Vagina (tissue), 2 donors: Measurements from ENCODE around the gene TNIK. TPM values are rescaled to one million over a fixed set of nuclear protein-coding genes. Genes with fewer than 3 reads are reported as not detected.
"Not testable (repeated sequence)": the region's sequence is repeated elsewhere in the genome, so short reads cannot be mapped to it uniquely, and the experiment has no call there.

Experiments
- DNase-seq, 2 donors: peaks; one replicate each; pipeline ENCODE4 v3.0.0-alpha.2; 2017; ENCODE audit errors: extremely low spot score in 2 of 2
- H3K27ac ChIP-seq: fragments of 200-600 bp; sonication (generic); one replicate; pipeline ENCODE4 v1.5.1; 2019
- H3K27me3 ChIP-seq: fragments of 200-600 bp; sonication (generic); one replicate; pipeline ENCODE4 v1.5.1; 2019
- H3K36me3 ChIP-seq, 2 donors: fragments of 200-600 bp; sonication (generic); one replicate each; pipeline ENCODE4 v1.5.1; 2017 to 2019
- H3K4me1 ChIP-seq: fragments of 200-600 bp; sonication (generic); one replicate; pipeline ENCODE4 v1.5.1; 2019
- H3K4me3 ChIP-seq, 2 donors: fragments of 200-600 bp; sonication (generic); 1 replicate in 1 of 2; 2 replicates in 1 of 2; pipeline ENCODE4 v1.5.1; 2016 to 2019
- H3K9me3 ChIP-seq: fragments of 200-600 bp; sonication (generic); one replicate; pipeline ENCODE4 v1.5.1; 2019
- CTCF ChIP-seq, 3 experiments: fragments of 450-650 bp in 2 of 3; fragments of 200-600 bp in 1 of 3; sonication (generic) in 1 of 3; IDR thresholded peaks; one replicate each; pipeline ENCODE4 v1.5.1; 2017 to 2019; ENCODE audit warnings: antibody characterized with exemption in 3 of 3, mild to moderate bottlenecking in 2 of 3, moderate library complexity in 2 of 3
- POLR2A ChIP-seq, 2 donors: fragments of 450-650 bp; IDR thresholded peaks; one replicate each; pipeline ENCODE4 v1.6.1; 2017; ENCODE audit warnings: antibody characterized with exemption in 2 of 2, mild to moderate bottlenecking in 2 of 2, moderate library complexity in 2 of 2
- POLR2AphosphoS5 ChIP-seq, 2 donors: sonication (generic); formaldehyde crosslinking; IDR thresholded peaks; one replicate each; pipeline ENCODE4 v1.9.0; 2017; ENCODE audit warnings: antibody characterized with exemption in 2 of 2, mild to moderate bottlenecking in 2 of 2, low read depth in 1 of 2; ENCODE audit not compliant: insufficient read depth in 1 of 2
- intact Hi-C: fragments of 100-400 bp; cut with DNase I; formaldehyde crosslinking; loops from one replicate; pipeline ENCODE4 v1.15.1; 2023
- total RNA-seq: library from RNA; depleted of rRNA; stranded (reverse); fragments of >200 nt; gene quantifications from one replicate; pipeline ENCODE4 v1.2.3, GENCODE V29; 2016

The TNIK gene
- total RNA-seq, 1 donor from 2014 or later: 5.9 TPM

GRCh38 chr3:171429635-171430034 lies 30.6 kb downstream of the TNIK start:
- TF ChIP-seq CTCF (IDR thresholded peaks at IDR 0.05) (no peak), POLR2A (IDR thresholded peaks at IDR 0.05) (no peak), POLR2AphosphoS5 (IDR thresholded peaks at IDR 0.05; ENCODE audit: insufficient read depth in 1 of 2, low read depth in 1 of 2) (no peak)
- DNase-seq: no peak
- intact Hi-C loops: no loop called here
- Histone ChIP-seq H3K36me3 (no peaks in the 10 kb centered on the region), H3K27me3 (no peaks in the 10 kb centered on the region), H3K9me3 (no peaks in the 10 kb centered on the region), H3K4me1 (no peaks in the 10 kb centered on the region), H3K4me3 (no peak overlapping the region), H3K27ac (no peak overlapping the region)

- no peaks in the 10 kb centered on the region for H3K27me3 ChIP-seq
- intact Hi-C loops: no loop called here
- no peak overlapping the region for H3K27ac ChIP-seq
- no peaks in the 10 kb centered on the region for H3K4me1 ChIP-seq
- no peaks in the 10 kb centered on the region for H3K36me3 ChIP-seq
- TF ChIP-seq CTCF (IDR thresholded peaks at IDR 0.05): no peak
- TF ChIP-seq POLR2A (IDR thresholded peaks at IDR 0.05): no peak
- no peak for TF ChIP-seq POLR2AphosphoS5 (IDR thresholded peaks at IDR 0.05; ENCODE audit: insufficient read depth in 1 of 2, low read depth in 1 of 2)
- no peaks in the 10 kb centered on the region for H3K9me3 ChIP-seq
- no peak overlapping the region for H3K4me3 ChIP-seq
- no peak for DNase-seq
These were observed 31.3 kb downstream of the TNIK start for GRCh38 chr3:171428892-171429291.

GRCh38 chr3:171428321-171428787 lies 31.9 kb downstream of the TNIK start:
- intact Hi-C loops: no loop called here
- no peak overlapping the region for H3K4me3 ChIP-seq
- DNase-seq: no peak
- H3K27me3 ChIP-seq: no peaks in the 10 kb centered on the region
- no peaks in the 10 kb centered on the region for H3K9me3 ChIP-seq
- no peaks in the 10 kb centered on the region for H3K36me3 ChIP-seq
- H3K27ac ChIP-seq: no peak overlapping the region
- TF ChIP-seq CTCF (IDR thresholded peaks at IDR 0.05) (no peak), POLR2A (IDR thresholded peaks at IDR 0.05) (no peak), POLR2AphosphoS5 (IDR thresholded peaks at IDR 0.05; ENCODE audit: insufficient read depth in 1 of 2, low read depth in 1 of 2) (no peak)
- H3K4me1 ChIP-seq: no peaks in the 10 kb centered on the region

- Histone ChIP-seq H3K4me1 (no peaks in the 10 kb centered on the region), H3K27me3 (no peaks in the 10 kb centered on the region), H3K4me3 (no peak overlapping the region), H3K36me3 (no peaks in the 10 kb centered on the region), H3K9me3 (no peaks in the 10 kb centered on the region), H3K27ac (no peak overlapping the region)
- intact Hi-C loops: no loop called here
- TF ChIP-seq POLR2AphosphoS5 (IDR thresholded peaks at IDR 0.05; ENCODE audit: insufficient read depth in 1 of 2, low read depth in 1 of 2) (no peak), POLR2A (IDR thresholded peaks at IDR 0.05) (no peak), CTCF (IDR thresholded peaks at IDR 0.05) (no peak)
- no peak for DNase-seq
These were observed 32.4 kb downstream of the TNIK start for GRCh38 chr3:171427771-171428320.

- intact Hi-C loops, H3K27me3 ChIP-seq, H3K36me3 ChIP-seq, H3K27ac ChIP-seq, H3K4me3 ChIP-seq, DNase-seq, H3K9me3 ChIP-seq, H3K4me1 ChIP-seq: not testable (repeated sequence)
These were observed 36.1 kb downstream of the TNIK start for GRCh38 chr3:171424063-171424462.

- intact Hi-C loops, H3K36me3 ChIP-seq, H3K9me3 ChIP-seq, DNase-seq, H3K27ac ChIP-seq, H3K4me1 ChIP-seq, H3K27me3 ChIP-seq, H3K4me3 ChIP-seq: not testable (repeated sequence)
These were observed 37.4 kb downstream of the TNIK start for GRCh38 chr3:171422855-171423254.
